ENCODE data around the gene GRB10.

DNA sequence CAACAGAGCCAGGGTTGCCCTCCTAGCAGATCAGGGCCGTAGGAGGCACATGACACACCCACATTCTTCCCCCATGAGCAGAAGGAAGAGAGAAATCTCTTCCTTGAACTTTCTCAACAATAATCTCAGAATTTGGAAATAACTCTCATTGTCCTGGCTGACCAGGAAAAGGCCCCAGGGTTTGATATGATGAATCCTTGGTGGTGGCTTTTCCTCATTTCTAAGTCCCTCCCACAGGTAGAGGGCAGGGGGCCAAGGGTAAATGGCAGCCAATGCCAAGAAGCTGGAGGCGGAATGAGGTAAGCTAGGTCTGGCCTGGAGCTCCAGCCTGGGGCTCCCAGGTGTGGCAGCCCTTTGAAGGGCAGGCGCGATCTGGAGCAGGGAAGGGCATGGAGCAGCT is 67.8 kb downstream of the GRB10 start:
- TF ChIP-seq POLR2AphosphoS5 (IDR thresholded peaks at IDR 0.05), result no peak
- TF ChIP-seq POLR2A (IDR thresholded peaks at IDR 0.05), result no peak
- TF ChIP-seq EP300 (IDR thresholded peaks at IDR 0.05; ENCODE audit: low read depth), result no peak
- TF ChIP-seq, protein P1, sequence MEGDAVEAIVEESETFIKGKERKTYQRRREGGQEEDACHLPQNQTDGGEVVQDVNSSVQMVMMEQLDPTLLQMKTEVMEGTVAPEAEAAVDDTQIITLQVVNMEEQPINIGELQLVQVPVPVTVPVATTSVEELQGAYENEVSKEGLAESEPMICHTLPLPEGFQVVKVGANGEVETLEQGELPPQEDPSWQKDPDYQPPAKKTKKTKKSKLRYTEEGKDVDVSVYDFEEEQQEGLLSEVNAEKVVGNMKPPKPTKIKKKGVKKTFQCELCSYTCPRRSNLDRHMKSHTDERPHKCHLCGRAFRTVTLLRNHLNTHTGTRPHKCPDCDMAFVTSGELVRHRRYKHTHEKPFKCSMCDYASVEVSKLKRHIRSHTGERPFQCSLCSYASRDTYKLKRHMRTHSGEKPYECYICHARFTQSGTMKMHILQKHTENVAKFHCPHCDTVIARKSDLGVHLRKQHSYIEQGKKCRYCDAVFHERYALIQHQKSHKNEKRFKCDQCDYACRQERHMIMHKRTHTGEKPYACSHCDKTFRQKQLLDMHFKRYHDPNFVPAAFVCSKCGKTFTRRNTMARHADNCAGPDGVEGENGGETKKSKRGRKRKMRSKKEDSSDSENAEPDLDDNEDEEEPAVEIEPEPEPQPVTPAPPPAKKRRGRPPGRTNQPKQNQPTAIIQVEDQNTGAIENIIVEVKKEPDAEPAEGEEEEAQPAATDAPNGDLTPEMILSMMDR (IDR thresholded peaks at IDR 0.05), result no peak
